ENCODE measurements around the gene CLP1. TPM values are rescaled to one million over a fixed set of nuclear protein-coding genes. Genes with fewer than 3 reads are reported as not detected.

CLP1 gene
- total and polyA plus RNA-seq, 10 of the 15 experiments (the other 5 are each of a cell fraction or from before 2014, with no cell fraction given) = 19.9 to 45.7 (median 27.8) TPM

GRCh38 chr11:57643802-57644201 is 13.8 kb upstream of the CLP1 start:
- WGBS (ENCODE audit: insufficient coverage, insufficient replicate concordance, low lambda C conversion rate, missing lambda C conversion rate) = 23% methylated on average over 3 of the region's 3 CpGs
- peaks cover 10% of the 10 kb centered on the region for H3K4me1 ChIP-seq (ENCODE audit: control insufficient read depth, insufficient read depth, low read length)
- H3K4me2 ChIP-seq (ENCODE audit: control insufficient read depth, insufficient read depth) = no peak overlapping the region
- ChIA-PET POLR2A (interaction anchor here (0.6 to 0.7 kb wide), 3 partner anchors 117 to 921 kb away, joined by 5 read pairs; no protein-coding TSS in a partner anchor), CTCF (interaction anchor here (0.8 to 13.9 kb wide), 36 partner anchors 9 to 298 kb away, joined by 3 to 319 read pairs (median 6); partner anchors contain the start of genes CLP1, RTN4RL2, TIMM10 and UBE2L6), RAD21 (ENCODE audit: unreplicated experiment) (interaction anchor here (0.7 to 3.2 kb wide), 12 partner anchors 9 to 298 kb away, joined by 3 to 34 read pairs (median 6); partner anchors contain the start of genes SLC43A1 and UBE2L6), SMC1A (ENCODE audit: uncharacterized antibody, unreplicated experiment) (interaction anchor here (0.7 to 5.8 kb wide), 14 partner anchors 13 to 395 kb away, joined by 3 to 45 read pairs (median 4); partner anchors contain the start of gene CLP1)
- TF ChIP-seq NFYB (IDR thresholded peaks at IDR 0.05; ENCODE audit: insufficient read depth, low read depth, low read length) (no peak), SMARCA5 (IDR thresholded peaks at IDR 0.05) (no peak), BHLHE40 (IDR thresholded peaks at IDR 0.05; ENCODE audit: borderline replicate concordance in 1 of 2, low read depth in 2 of 2, low read length in 1 of 2) (no peak), POU2F2 (IDR thresholded peaks at IDR 0.05; ENCODE audit: borderline replicate concordance, low read depth, low read length) (no peak), HDAC2 (IDR thresholded peaks at IDR 0.05) (no peak), CBX3 (IDR thresholded peaks at IDR 0.05; ENCODE audit: borderline replicate concordance, low read depth) (no peak), ZNF24 (IDR thresholded peaks at IDR 0.05) (no peak)
- H3K27ac ChIP-seq (ENCODE audit: control insufficient read depth, insufficient read depth) = no peak overlapping the region
- H2AFZ ChIP-seq (ENCODE audit: control insufficient read depth, low read depth, low read length) = no peak overlapping the region
- intact Hi-C loops (cut with micrococcal nuclease; ENCODE audit: unreplicated experiment) (loop anchor here (2.0 kb wide), 1 partner anchor 151 kb away; no protein-coding TSS in a partner anchor), in situ Hi-C loops (cut with MboI) (loop anchor here (5.0 kb wide), 3 partner anchors 77 to 297 kb away; partner anchors contain the start of gene UBE2L6)
- no peak for ATAC-seq
- H3K4me3 ChIP-seq = no peak overlapping the region
- peaks cover 8 to 11% of the 10 kb centered on the region in 2 experiments for H3K27me3 ChIP-seq (replicated peaks in 1 of 2; ENCODE audit: control insufficient read depth in 2 of 2, insufficient read depth in 2 of 2, low read length in 1 of 2)
- H3K9me3 ChIP-seq (replicated peaks; ENCODE audit: control insufficient read depth, insufficient read depth, low read length) = no peaks in the 10 kb centered on the region
- FAIRE-seq = no peak
- no peak overlapping the region for H3K9ac ChIP-seq (ENCODE audit: control insufficient read depth, insufficient read depth, low read length)
- H3K36me3 ChIP-seq (ENCODE audit: control insufficient read depth in 2 of 2, insufficient read depth in 2 of 2, low read length in 1 of 2) = no peaks in the 10 kb centered on the region
- H4K20me1 ChIP-seq (ENCODE audit: control insufficient read depth, insufficient read depth) = no peaks in the 10 kb centered on the region
- no TSS peak for BruUV-seq (replicated peaks)
- no peaks in the 10 kb centered on the region for H3K79me2 ChIP-seq (ENCODE audit: control insufficient read depth, insufficient read depth, low read length)
- no peak for DNase-seq (ENCODE audit: low read depth, low spot score)
